HepG2 (cell line): ENCODE results near the gene TMEM38A. TPM values are rescaled to one million over a fixed set of nuclear protein-coding genes. Genes with fewer than 3 reads are reported as not detected.

Source experiments
- AGO1 ChIP-seq: fragments of 200-400 bp; formaldehyde crosslinking; IDR thresholded peaks from 2 replicates; pipeline ENCODE4 v1.6.1; 2017; ENCODE audit warnings: mild to moderate bottlenecking, low read depth, low read length, moderate library complexity; ENCODE audit not compliant: poor library complexity, severe bottlenecking
- KLF12 ChIP-seq: sonication (generic); formaldehyde crosslinking; IDR thresholded peaks from 2 replicates; pipeline ENCODE4 v1.4.0; 2020; ENCODE audit warnings: missing genetic modification reagents, borderline replicate concordance
- MIER3 ChIP-seq: IDR thresholded peaks from 2 replicates; pipeline ENCODE4 v1.6.1; 2016; ENCODE audit warnings: missing compliant biosample characterization, borderline replicate concordance
- SMAD1 ChIP-seq: sonication (generic); formaldehyde crosslinking; IDR thresholded peaks from 2 replicates; pipeline ENCODE4 v1.4.0; 2020; ENCODE audit warnings: missing genetic modification reagents, low read depth, mild to moderate bottlenecking, borderline replicate concordance
- ZNF101 ChIP-seq: sonication (generic); formaldehyde crosslinking; IDR thresholded peaks from 2 replicates; pipeline ENCODE4 v1.4.0; 2020; ENCODE audit warnings: mild to moderate bottlenecking, low read depth, missing genetic modification reagents, borderline replicate concordance
- ZNF180 ChIP-seq: sonication (generic); formaldehyde crosslinking; IDR thresholded peaks from 2 replicates; pipeline ENCODE4 v1.4.0; 2020; ENCODE audit warnings: low read depth, missing genetic modification reagents, borderline replicate concordance
- polyA plus RNA-seq, 8 experiments: library from polyadenylated mRNA; depleted of rRNA in 3 of 8; stranded (reverse) in 7 of 8; unstranded in 1 of 8; fragments of >200 nt; fragmentation: Illumina TruSeq in 4 of 8; extraction: Trizol in 4 of 8; gene quantifications; 2 replicates each; pipeline versions ENCODE4 v1.2.1 to v1.2.3, GENCODE V29; 2011 to 2016; ENCODE audit warnings: low read depth in 4 of 8, missing spikeins in 1 of 8, mixed read lengths in 1 of 8; ENCODE audit not compliant: insufficient read depth in 1 of 8
- total RNA-seq, 5 experiments: library from RNA; depleted of rRNA; stranded (reverse); fragments of >200 nt; fragmentation: Illumina TruSeq; extraction: Trizol; gene quantifications; 2 replicates each; pipeline ENCODE4 v1.2.3, GENCODE V29; 2016; ENCODE audit warnings: low read depth in 1 of 5
- TF ChIP-seq, protein P1 (sequence below), 2 experiments: sonication (generic) in 1 of 2; formaldehyde crosslinking in 1 of 2; IDR thresholded peaks; 2 replicates each; pipeline versions ENCODE4 v1.5.1 to v1.6.1; 2011 to 2020; ENCODE audit warnings: borderline replicate concordance in 1 of 2, low read depth in 1 of 2, low read length in 1 of 2, mild to moderate bottlenecking in 1 of 2, missing genetic modification reagents in 1 of 2, moderate library complexity in 1 of 2
- TF ChIP-seq, protein P2 (sequence below): sonication (generic); formaldehyde crosslinking; IDR thresholded peaks from 2 replicates; pipeline ENCODE4 v1.4.0; 2020; ENCODE audit warnings: missing genetic modification reagents, borderline replicate concordance
- TF ChIP-seq, protein P3 (sequence below): sonication (generic); formaldehyde crosslinking; IDR thresholded peaks from 2 replicates; pipeline ENCODE4 v1.4.0; 2020; ENCODE audit warnings: missing genetic modification reagents, borderline replicate concordance
- TF ChIP-seq, protein P4 (sequence below): sonication (generic); formaldehyde crosslinking; conservative IDR thresholded peaks from 2 replicates; pipeline ENCODE4 v1.4.0; 2020; ENCODE audit warnings: mild to moderate bottlenecking, missing genetic modification reagents, moderate library complexity

Gene TMEM38A
- total and polyA plus RNA-seq, 2 of the 13 experiments (the other 11 are each of a cell fraction or from before 2014, with no cell fraction given), result 4.8 to 6.8 TPM

DNA sequence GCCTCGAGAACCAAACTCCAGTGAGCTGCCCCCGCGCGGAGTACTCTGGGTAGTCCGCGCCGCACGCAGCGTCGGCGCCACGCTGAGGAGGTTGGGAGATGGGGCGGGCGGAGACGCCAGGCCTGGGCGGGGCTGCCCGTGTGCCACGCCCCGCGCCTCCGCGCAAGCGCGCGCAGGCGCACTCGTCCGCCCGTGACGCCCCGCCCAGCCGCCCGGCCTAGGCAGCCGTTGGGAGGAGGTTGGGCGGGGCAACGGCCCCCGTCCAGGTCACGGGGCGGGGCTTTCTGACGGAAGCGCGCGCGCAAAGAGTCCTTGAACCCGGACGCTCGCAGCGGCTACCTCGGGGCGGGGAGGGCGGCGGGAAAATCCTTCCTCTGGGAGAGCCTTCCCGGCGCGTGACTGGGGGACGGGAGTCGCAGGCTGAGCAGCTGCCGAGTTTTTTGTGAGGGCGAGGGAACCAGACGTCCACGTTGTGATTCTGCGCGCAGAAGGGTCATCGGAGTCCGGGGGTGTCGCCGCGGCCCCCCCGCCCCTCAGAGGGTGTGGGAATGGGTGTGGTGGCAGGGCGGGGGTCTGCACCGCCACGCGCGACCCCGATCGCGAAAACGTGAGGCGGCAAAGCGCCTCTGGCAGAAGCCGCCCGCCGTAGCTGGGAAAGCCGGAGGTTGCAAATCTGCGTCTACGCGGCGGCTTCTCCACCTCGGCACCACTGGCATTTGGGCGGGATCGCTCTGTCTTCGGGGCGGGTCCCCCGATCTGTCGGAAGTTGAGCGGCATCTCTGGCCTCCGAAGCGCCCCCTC, 32.6 kb upstream of the TMEM38A start, which contains the start of gene MED26 (continued):
- TF ChIP-seq, protein P1, sequence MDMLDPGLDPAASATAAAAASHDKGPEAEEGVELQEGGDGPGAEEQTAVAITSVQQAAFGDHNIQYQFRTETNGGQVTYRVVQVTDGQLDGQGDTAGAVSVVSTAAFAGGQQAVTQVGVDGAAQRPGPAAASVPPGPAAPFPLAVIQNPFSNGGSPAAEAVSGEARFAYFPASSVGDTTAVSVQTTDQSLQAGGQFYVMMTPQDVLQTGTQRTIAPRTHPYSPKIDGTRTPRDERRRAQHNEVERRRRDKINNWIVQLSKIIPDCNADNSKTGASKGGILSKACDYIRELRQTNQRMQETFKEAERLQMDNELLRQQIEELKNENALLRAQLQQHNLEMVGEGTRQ (IDR thresholded peaks at IDR 0.05; ENCODE audit: low read depth, low read length), result no peak
- TF ChIP-seq, protein P1 (CRISPR knock-in tag; IDR thresholded peaks at IDR 0.05; ENCODE audit: borderline replicate concordance), result no peak
- TF ChIP-seq, protein P2, sequence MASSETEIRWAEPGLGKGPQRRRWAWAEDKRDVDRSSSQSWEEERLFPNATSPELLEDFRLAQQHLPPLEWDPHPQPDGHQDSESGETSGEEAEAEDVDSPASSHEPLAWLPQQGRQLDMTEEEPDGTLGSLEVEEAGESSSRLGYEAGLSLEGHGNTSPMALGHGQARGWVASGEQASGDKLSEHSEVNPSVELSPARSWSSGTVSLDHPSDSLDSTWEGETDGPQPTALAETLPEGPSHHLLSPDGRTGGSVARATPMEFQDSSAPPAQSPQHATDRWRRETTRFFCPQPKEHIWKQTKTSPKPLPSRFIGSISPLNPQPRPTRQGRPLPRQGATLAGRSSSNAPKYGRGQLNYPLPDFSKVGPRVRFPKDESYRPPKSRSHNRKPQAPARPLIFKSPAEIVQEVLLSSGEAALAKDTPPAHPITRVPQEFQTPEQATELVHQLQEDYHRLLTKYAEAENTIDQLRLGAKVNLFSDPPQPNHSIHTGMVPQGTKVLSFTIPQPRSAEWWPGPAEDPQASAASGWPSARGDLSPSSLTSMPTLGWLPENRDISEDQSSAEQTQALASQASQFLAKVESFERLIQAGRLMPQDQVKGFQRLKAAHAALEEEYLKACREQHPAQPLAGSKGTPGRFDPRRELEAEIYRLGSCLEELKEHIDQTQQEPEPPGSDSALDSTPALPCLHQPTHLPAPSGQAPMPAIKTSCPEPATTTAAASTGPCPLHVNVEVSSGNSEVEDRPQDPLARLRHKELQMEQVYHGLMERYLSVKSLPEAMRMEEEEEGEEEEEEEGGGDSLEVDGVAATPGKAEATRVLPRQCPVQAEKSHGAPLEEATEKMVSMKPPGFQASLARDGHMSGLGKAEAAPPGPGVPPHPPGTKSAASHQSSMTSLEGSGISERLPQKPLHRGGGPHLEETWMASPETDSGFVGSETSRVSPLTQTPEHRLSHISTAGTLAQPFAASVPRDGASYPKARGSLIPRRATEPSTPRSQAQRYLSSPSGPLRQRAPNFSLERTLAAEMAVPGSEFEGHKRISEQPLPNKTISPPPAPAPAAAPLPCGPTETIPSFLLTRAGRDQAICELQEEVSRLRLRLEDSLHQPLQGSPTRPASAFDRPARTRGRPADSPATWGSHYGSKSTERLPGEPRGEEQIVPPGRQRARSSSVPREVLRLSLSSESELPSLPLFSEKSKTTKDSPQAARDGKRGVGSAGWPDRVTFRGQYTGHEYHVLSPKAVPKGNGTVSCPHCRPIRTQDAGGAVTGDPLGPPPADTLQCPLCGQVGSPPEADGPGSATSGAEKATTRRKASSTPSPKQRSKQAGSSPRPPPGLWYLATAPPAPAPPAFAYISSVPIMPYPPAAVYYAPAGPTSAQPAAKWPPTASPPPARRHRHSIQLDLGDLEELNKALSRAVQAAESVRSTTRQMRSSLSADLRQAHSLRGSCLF, result no peak
- TF ChIP-seq KLF12 (no peak), MIER3 (CRISPR knock-in tag) (0 out of 2 replicates have a peak, but pooled peaks have one; percentile 8), SMAD1 (CRISPR knock-in tag) (no peak; the same call in 1 of the 2 replicates), AGO1 (peak; percentile 74), ZNF180 (CRISPR knock-in tag) (peak; percentile 75; the same call in 1 of the 2 replicates), ZNF101 (CRISPR knock-in tag) (no peak)
- TF ChIP-seq, protein P3, sequence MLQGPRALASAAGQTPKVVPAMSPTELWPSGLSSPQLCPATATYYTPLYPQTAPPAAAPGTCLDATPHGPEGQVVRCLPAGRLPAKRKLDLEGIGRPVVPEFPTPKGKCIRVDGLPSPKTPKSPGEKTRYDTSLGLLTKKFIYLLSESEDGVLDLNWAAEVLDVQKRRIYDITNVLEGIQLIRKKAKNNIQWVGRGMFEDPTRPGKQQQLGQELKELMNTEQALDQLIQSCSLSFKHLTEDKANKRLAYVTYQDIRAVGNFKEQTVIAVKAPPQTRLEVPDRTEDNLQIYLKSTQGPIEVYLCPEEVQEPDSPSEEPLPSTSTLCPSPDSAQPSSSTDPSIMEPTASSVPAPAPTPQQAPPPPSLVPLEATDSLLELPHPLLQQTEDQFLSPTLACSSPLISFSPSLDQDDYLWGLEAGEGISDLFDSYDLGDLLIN (CRISPR knock-in tag), result 0 out of 2 replicates have a peak, but pooled peaks have one; percentile 35
- TF ChIP-seq, protein P4, sequence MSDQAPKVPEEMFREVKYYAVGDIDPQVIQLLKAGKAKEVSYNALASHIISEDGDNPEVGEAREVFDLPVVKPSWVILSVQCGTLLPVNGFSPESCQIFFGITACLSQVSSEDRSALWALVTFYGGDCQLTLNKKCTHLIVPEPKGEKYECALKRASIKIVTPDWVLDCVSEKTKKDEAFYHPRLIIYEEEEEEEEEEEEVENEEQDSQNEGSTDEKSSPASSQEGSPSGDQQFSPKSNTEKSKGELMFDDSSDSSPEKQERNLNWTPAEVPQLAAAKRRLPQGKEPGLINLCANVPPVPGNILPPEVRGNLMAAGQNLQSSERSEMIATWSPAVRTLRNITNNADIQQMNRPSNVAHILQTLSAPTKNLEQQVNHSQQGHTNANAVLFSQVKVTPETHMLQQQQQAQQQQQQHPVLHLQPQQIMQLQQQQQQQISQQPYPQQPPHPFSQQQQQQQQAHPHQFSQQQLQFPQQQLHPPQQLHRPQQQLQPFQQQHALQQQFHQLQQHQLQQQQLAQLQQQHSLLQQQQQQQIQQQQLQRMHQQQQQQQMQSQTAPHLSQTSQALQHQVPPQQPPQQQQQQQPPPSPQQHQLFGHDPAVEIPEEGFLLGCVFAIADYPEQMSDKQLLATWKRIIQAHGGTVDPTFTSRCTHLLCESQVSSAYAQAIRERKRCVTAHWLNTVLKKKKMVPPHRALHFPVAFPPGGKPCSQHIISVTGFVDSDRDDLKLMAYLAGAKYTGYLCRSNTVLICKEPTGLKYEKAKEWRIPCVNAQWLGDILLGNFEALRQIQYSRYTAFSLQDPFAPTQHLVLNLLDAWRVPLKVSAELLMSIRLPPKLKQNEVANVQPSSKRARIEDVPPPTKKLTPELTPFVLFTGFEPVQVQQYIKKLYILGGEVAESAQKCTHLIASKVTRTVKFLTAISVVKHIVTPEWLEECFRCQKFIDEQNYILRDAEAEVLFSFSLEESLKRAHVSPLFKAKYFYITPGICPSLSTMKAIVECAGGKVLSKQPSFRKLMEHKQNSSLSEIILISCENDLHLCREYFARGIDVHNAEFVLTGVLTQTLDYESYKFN (CRISPR knock-in tag), result peak; percentile 66
